Activated CD4-positive, alpha-beta T cell treated with anti-CD3 and anti-CD28 coated beads for 24 hours (primary cell): ENCODE results near the gene EML1.
A peak's percentile ranks its signal among the peaks of the same experiment; 100 is the strongest.
"Not testable (repeated sequence)": the region's sequence is repeated elsewhere in the genome, so short reads cannot be mapped to it uniquely, and the experiment has no call there.

Experiments used
- DNase-seq, 2 donors: peaks; one replicate each; pipeline ENCODE4 v3.0.0-alpha.2; 2020; ENCODE audit warnings: low read depth in 2 of 2

EML1 gene

DNA sequence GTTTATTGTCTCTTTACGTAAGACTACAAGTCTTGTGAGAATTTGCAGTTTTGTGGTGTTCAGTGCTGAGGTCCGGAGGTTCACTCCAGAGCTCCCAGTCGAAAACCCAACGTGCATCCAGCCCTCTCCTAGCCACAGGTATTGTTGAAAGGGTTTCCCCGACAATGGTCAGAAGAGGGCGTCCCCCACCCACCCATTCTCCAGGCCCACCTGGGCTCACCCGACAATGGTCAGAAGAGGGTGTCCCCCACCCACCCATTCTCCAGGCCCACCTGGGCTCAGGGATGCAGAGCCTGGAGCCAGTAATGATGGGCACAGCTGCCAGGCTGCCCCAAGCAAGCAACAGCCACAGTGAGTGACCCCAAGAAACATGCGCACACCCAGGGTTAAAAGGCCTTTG lies 145.2 kb downstream of the EML1 start:
- no peak for DNase-seq

DNA sequence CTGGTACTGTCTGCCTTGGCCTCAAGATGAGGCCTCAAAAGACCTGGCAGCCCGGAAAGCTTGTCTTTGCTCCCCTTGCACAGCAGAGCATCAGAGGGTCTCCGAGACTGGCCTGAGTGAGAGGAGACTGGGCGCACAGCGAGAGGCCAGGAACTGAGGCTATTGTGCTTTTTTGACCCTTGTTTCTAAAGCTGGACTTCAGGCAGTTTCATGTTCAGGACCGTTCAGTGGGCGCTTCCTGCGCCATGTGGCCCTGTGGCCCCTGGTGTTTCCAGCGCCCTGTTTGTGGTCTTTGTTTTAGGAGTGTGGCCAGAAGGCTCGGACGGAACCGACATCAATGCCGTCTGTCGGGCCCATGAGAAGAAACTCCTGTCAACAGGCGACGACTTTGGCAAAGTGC lies 145.7 kb downstream of the EML1 start:
- no peak for DNase-seq

DNA sequence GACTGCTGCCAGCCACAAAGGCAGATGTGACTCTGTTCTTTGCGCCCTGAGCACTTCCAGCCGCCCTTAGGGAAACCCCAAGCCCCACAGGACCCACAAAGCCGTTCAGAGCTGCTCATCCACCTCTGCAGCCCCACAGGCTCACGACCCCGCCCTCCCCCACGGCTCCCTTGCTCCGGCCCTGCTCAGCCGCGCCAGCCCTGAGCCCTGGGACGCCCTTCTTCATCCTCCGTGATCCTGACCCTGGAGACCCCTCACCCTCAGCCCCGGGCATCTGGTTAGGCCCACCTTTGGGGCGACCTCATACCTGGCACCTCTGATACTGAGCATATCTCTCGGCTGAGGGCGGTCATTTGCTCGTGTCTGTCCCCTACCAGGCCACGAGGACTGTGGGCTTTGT lies 146.2 kb downstream of the EML1 start:
- DNase-seq: no peak

DNA sequence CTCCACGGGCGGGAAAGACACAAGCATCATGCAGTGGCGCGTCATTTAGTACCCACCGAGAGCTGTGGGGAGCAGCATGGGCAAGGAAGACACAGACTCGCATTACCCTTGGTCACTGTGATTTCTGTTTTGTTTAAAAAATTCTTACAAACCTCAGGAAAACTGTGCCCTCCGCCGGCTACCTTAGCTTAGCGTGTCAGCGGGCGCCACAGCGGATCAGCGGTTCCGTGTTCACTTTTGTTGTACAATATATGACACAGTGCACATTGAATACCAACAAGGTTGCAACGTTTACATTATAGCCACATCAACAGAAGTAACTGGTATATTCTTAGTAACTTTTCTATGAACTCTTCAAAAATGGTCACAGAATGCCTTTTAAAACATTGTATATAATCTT lies 146.9 kb downstream of the EML1 start:
- DNase-seq: no peak

DNA sequence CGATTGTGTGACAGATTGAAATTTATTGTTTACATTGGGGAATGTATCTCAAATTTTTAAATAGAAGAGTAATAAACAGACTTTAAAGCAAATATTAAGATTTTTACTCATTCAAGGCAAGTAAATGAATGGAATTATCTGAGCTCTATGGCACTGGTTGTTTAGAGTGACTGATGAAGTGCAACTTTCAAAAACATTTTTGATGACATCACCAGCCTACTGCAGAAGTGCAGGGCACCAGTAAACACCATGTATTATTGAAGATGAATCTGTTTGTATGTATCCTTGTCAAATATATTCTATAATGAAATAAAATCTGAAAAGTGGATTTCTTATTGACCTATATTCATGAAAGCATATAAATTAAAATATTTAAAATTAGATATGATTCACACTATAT lies 148.0 kb downstream of the EML1 start:
- no peak for DNase-seq

DNA sequence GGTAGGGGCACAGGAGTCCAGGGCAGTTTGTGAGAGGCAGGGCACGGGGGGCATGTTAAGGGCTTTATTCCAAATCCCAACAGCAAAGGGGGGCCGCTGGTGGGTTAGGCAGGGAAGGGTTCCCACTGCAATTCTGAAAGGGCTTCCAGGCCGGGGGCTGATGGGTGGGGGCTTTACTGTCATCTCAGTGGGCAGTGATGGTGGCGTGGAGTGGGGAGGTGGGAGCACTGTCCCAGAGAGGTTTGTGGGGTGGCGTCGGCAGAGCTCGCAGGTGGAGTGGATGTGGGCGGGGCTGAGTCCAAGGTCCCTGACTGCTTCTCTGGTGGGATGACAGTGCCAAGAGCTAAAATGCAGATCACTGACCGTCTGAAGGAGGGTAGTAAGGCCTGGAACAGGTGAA lies 150.4 kb downstream of the EML1 start:
- DNase-seq: no peak

DNA sequence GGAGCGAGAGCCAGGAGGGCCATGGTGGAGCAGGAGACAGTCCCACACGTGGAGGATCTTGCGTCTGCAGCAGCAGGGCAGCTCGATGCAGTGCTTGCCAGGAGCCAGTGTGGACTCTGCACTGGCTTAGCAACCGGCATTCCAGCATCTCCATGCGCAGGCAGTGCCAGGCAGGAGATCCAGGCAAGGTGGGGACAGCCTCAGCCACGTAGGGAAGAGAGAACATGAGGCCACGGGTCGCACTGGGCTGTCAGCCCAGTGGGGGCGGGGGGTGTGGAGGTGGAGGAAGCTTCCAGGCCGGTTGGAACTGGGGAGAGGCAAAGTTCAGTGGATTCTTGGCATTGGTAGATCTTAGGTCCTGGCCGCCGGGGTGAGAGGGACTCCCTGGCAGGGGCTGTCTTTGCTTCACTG lies 151.0 kb downstream of the EML1 start:
- DNase-seq: no peak

DNA sequence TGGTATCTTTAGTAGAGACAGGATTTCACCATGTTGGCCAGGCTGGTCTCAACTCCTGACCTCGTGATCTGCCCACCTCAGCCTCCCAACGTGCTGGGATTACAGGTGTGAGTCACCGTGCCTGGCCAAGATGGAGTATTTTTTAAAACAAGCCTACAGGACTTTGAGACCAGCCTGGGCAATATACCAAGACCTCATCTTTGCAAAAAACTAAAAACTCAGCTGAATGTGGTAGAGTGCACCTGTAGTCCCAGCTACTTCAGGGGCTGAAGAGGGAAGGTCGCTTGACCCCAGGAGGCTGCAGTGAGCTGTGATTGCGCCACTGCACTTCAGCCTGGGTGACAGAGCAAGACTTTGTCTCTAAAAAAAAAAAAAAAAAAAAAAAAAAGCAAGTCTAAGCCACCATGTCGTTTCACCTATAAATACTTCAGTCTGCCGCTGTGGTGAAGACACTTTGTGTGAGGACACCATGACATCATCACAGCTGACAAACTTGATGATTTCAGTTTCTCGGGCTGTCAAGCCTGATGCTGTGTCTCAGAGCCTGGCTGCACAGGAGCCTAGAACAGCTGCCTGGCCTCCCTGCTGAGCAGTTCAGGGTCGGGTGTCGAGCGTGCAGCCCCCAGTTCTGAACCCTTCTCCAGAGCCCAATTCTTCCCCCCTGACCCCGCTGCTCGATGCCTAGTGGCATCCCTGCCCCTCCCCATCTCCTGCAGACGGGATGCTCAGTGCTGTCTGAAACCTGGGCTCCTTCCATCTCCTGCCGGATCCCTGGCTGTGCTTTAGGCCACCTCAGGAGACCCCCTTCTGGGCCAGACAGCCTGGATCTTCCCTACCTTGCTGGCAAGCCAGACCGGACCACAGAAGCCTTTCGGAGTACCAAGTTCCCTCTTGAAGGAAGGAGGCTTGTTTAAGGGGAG lies 152.8 kb downstream of the EML1 start:
- DNase-seq: no peak

DNA sequence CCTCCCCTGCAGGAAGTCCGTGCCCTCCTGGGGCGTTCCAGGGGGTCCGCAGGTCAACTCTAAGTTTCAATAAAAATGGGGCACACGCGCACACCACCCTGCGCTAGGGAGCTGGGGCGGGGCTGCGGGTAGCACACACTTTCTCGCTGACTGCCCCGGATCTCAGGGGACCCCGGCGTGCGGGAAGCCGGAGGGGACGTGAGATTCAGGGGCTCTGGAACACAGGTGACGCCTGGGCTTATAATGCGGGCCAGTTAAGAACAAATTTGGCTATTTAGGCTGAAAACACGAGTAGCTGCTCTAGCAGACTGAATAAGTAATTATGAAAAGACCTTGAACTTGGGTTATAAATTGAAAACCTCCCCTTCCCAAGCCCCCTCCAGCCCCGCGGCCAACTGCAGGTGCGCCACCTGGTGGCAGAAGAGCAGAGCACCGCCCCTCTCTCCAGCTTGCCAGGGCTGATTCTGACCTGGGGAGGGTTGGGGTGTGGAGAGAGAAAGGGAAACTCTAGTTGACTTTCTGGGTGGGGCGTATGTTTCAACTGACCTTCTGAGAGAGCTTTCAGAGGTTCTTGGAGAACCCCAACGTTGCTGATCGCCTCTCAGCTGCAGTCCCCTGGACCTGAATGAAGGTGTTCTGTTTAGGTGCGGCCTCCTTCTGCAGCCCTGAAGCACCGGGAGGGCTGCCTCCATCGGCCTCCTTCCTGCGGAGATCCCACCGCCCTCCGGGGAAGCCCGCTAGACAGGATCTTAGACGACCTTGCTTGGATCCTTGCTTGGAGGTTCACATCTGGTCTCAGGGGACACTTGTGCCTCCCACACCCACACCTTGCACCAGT lies 153.7 kb downstream of the EML1 start:
- DNase-seq: peak; percentile 35 to 39

DNA sequence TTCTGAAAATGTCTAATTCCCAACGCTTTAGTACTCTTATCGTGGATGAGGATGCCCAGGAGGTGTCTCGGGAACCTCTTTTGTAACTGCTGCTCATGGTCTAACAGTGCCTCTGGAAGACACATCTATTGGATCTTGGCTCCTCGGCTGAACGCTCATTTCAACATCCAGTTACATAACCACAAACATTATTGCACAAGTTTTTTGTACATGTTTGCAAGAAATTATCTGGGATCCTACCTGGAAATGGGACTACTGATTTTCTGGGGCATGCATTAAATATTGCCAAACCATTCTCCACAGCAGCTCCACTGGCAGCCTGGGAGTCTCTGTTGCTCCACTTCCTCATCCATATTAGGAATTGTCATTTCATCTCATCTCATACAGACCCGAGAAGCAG lies 154.5 kb downstream of the EML1 start:
- DNase-seq: no peak

DNA sequence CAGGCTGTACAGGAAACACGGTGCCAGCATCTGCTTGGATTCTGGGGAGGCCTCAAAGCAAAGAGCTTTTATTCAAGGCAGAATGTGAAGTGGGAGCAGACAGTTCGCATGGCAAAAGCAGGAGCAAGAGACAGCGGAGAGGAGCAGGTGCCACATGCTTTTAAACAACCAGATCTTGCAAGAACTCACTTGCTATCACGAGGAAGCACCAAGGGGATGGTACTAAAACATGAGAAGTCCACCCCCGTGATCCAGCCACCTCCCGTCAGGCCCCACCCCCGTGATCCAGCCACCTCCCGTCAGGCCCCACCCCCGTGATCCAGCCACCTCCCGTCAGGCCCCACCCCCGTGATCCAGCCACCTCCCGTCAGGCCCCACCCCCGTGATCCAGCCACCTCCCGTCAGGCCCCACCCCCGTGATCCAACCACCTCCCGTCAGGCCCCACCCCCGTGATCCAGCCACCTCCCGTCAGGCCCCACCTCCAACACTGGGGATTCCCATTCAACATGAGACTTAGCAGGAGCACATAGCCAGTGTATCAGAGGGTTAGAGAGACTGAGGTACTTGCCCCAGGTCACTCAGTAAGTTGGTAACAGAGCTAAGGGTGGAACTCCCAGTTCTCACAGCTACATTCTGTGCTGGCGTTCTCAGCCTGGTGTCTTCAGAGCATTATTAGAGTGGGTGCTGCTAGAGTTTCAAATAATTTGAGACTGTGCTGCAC lies 156.0 kb downstream of the EML1 start:
- not testable (repeated sequence) for DNase-seq

DNA sequence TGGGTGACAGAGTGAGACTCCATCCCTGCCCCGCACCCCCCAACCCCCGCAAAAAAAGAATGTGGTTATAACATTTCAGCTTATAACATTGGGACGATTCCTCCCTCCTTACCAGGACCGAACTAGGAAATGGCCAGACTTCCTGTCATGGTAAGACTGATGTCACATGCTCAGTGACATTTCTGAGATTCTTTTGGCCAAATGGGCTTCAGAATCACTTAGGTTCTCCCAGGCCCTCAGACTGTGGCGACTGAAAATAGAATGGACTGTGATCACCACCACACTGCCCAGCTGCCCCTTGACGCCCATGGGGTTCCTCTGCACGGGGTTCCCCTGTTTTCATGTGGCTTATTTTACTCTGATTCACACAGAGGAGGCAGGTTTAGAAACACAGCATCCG lies 157.0 kb downstream of the EML1 start:
- no peak for DNase-seq

DNA sequence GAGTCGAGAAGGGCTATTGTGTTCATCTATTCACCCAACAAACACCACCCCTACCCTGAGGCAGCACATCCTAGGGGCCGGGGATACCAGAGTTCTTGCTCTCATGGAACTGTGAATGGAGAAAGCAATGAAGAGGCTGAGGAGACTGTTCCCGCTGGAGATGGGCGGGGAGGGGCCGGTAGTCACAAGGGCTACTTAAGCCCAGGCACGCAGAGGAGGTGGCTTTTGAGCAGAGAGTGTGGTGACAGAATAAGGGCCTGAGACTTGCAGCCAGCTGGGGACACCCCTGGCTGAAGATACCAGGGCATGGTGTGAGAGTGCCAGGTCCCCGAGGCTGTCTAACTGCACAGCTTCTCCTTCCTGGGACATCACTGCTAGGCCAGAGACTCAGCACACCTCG lies 157.9 kb downstream of the EML1 start:
- no peak for DNase-seq

DNA sequence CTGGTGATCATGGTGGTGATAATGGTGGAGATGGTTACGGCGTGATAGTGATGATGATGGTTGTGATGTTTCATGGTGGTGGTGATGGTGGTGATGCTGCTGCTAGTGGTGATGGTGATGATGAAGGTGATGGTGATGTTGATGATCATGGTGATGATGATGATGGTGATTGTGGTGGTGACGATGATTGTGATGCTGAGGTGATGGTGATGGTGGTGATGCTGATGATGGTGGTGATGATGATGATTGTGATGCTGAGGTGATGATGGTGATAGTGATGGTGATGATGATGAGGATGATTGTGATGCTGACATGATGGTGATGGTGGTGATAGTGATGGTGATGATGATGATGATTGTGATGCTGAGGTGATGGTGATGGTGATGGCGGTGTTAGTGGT lies 158.8 kb downstream of the EML1 start:
- no peak for DNase-seq

DNA sequence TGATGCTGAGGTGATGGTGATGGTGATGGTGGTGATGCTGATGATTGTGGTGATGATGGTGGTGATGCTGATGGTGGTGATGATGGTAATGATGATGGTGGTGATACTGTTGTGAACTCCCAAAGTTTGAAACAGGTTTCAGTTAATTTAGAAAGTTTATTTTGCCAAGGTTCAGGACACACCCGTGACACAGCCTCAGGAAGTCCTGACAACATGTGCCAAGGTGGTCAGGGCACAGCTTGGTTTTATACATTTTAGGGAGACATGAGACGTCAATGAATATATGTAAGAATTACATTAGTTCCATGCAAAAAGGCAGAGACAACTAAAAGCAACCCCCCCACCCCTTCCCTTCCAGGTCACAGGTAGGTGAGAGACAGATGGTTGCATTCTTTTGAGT lies 159.2 kb downstream of the EML1 start:
- DNase-seq: no peak

DNA sequence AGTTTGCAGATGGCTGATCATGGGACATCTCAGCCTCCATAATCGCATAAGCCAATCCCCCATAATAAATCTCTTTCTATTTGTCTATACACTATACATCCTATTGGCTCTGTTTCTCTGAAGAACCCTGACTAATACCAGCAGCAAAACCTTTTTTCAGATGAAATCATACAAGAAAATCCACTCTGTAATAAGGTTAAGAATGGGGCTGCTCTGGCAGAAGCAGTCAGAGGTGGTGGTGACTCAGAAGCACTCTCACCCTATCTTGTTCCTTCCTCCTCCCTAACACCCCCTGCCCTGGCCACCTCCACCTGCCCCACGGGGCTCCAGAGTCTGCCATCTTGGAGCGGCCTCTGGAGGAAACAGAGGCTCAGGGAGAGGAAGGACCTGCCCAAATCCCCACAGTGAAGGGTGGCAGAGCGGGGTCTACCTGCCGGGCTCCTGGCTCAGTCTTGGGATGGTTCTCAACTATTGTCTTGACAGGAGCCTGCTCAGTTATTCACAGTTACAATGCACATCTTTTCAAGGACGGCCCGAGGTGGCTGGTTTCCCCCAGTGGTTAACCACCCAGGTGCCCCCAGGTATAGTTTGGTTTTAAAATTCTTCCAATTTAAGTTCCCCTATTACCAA lies 162.7 kb downstream of the EML1 start:
- DNase-seq: no peak

DNA sequence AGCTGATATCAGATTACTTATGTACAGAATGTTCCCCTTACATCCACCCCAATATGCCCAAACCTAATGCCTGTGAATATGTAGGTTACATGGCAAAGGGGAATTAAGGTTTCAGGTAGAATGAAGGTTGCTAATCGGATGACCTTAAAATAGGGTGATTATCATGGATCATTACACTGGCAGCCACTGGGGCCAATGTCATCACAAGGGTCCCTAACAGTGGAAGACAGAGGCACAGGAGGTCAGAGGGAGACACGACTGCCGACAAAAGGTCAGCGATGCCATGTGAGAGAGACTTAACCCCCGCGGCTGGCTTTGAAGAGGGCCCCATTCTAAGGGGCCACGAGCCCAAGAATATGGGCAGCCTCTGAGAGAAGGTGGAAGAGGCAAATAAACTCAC lies 165.2 kb downstream of the EML1 start:
- DNase-seq: no peak

DNA sequence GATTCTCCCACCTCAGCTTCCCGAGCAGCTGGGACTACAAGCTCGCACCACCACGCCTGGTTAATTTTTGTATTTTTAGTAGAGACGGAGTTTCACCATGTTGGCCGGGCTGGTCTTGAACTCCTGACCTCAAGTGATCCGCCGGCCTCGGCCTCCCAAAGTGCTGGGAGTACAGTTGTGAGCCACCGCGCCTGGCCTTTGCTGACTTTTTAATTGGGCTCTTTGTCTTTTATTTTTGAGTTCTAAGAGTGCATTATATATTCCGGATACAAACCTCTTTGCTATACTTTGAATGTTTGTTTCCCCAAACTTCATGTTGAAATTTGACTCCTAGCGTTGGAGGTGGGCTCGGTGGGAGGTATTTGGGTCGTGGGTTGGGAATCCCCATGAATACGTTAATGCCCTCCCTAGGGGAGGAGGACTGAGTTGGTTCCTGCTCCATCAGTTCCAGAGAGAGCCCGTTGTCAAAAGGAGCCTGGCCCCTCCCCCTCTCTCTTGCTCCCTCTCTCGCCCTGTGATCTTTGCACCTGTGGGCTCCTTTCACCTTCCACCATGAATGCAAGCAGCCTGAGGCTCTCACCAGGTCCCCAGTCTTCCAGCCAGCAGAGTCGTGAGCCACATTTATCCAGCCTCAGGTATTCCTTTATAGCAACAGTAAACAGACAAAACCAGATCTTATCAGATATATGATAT lies 168.8 kb downstream of the EML1 start:
- no peak for DNase-seq

DNA sequence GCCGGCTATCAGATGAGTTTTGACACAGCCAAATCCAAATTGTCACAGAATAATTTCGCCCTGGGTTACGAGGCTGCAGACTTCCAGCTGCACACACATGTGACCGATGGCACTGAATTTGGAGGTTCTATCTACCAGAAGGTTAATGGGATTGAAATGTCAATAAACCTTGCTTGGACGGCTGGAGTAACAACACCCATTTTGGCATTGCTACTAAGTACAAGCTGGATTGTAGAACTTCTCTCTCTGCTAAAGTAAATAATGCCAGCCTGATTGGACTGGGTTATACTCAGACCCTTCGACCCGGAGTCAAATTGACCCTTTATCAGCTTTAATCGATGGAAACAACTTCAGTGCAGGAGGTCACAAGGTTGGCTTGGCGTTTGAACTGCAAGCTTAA lies 171.8 kb downstream of the EML1 start:
- DNase-seq: no peak

DNA sequence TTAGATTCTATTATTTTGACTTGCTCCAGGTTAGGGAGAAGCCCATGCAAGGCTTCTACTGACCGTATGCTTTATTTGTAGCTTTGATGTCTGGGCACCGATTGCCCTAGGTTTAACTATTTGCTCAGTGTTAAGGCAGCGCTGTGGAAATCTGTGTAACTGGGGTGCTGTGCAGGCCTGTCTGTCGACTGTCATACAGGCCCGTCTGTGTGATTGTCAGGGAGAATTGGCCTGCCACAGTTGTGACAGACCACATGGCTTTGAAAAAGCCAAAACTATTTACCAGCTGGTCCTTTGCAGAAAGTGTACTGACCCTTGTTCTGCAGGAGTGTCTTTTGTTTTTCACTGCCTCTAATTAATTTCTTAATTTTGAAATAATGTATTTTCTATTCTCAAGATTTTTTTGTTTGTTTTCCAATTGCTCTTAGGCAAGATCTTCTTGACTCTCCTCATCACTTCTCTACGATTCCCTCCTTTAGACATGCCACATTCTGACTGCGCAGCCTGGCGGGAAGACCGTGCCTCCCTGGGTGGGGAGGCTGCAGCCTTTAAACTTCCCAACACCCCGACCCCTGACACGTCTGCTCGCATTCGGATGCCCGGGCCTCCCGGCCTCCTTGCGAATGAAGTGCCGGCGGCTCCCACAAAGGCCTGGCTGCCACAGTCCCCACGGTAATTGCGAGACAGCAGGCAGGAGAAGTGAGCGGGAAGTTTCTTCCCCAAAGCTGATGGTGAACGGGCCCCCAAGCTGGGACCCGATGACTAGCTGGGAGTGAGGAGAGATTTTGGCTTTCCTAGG lies 173.0 kb downstream of the EML1 start:
- no peak for DNase-seq
